GM12892 (cell line): ENCODE measurements around the gene LARGE1.

ENCODE experiments used
- DNase-seq: peaks from one replicate; pipeline ENCODE4 v3.0.0; 2011; ENCODE audit not compliant: insufficient read length
- FAIRE-seq: peaks from 2 replicates; lab custom pipeline; 2011; peaks lifted over from hg19 to GRCh38; lab: Jason Lieb, UNC
- POLR2A ChIP-seq: IDR thresholded peaks from 2 replicates; pipeline ENCODE4 v1.6.1; 2011; ENCODE audit warnings: low read depth, low read length, control low read depth
- POLR2AphosphoS5 ChIP-seq: IDR thresholded peaks from 2 replicates; pipeline ENCODE4 v1.6.1; 2011; ENCODE audit warnings: low read depth, low read length, control low read depth
- TAF1 ChIP-seq: IDR thresholded peaks from 2 replicates; pipeline ENCODE4 v1.6.1; 2011; ENCODE audit warnings: low read depth, mild to moderate bottlenecking, control low read depth, low read length, borderline replicate concordance

The LARGE1 gene

GRCh38 chr22:33443683-33444082 lies 476.6 kb downstream of the LARGE1 start:
- no peak for FAIRE-seq
- DNase-seq: no peak
- TF ChIP-seq POLR2AphosphoS5: no peak
- no peak for TF ChIP-seq TAF1
- no peak for TF ChIP-seq POLR2A

- DNase-seq (no peak), FAIRE-seq (no peak)
- TF ChIP-seq POLR2AphosphoS5 (no peak), TAF1 (no peak), POLR2A (no peak)
These were observed 479.5 kb downstream of the LARGE1 start for GRCh38 chr22:33440756-33441155.

- no peak for DNase-seq
- FAIRE-seq: no peak
- no peak for TF ChIP-seq POLR2A
- TF ChIP-seq TAF1: no peak
- no peak for TF ChIP-seq POLR2AphosphoS5
These were observed 482.0 kb downstream of the LARGE1 start for GRCh38 chr22:33438273-33438672.

GRCh38 chr22:33431300-33431699 lies 489.0 kb downstream of the LARGE1 start:
- FAIRE-seq (no peak), DNase-seq (no peak)
- TF ChIP-seq POLR2A: no peak
- no peak for TF ChIP-seq POLR2AphosphoS5
- no peak for TF ChIP-seq TAF1

GRCh38 chr22:33429281-33429680 lies 491.0 kb downstream of the LARGE1 start:
- no peak for FAIRE-seq
- DNase-seq: no peak
- TF ChIP-seq POLR2A (no peak), POLR2AphosphoS5 (no peak), TAF1 (no peak)

GRCh38 chr22:33427461-33427860 lies 492.8 kb downstream of the LARGE1 start:
- DNase-seq (no peak), FAIRE-seq (no peak)
- no peak for TF ChIP-seq TAF1
- TF ChIP-seq POLR2AphosphoS5: no peak
- TF ChIP-seq POLR2A: no peak

GRCh38 chr22:33426451-33426850 lies 493.8 kb downstream of the LARGE1 start:
- TF ChIP-seq POLR2AphosphoS5: no peak
- no peak for TF ChIP-seq POLR2A
- TF ChIP-seq TAF1: no peak
- no peak for DNase-seq
- no peak for FAIRE-seq

GRCh38 chr22:33421859-33422258 lies 498.4 kb downstream of the LARGE1 start:
- no peak for FAIRE-seq
- no peak for DNase-seq
- TF ChIP-seq POLR2A (no peak), POLR2AphosphoS5 (no peak), TAF1 (no peak)

GRCh38 chr22:33418484-33418883 lies 501.8 kb downstream of the LARGE1 start:
- FAIRE-seq (no peak), DNase-seq (no peak)
- TF ChIP-seq POLR2AphosphoS5 (no peak), TAF1 (no peak), POLR2A (no peak)

GRCh38 chr22:33415401-33415800 lies 504.9 kb downstream of the LARGE1 start:
- TF ChIP-seq POLR2AphosphoS5 (no peak), TAF1 (no peak), POLR2A (no peak)

GRCh38 chr22:33409079-33409478 lies 511.2 kb downstream of the LARGE1 start:
- DNase-seq (no peak), FAIRE-seq (no peak)
- TF ChIP-seq POLR2AphosphoS5 (no peak), TAF1 (no peak), POLR2A (no peak)

More at GRCh38 chr22:33415401-33415800, 504.9 kb downstream of the LARGE1 start:
- FAIRE-seq (no peak), DNase-seq (no peak)

GRCh38 chr22:33405194-33405593 lies 515.1 kb downstream of the LARGE1 start:
- FAIRE-seq (no peak), DNase-seq (no peak)
- TF ChIP-seq POLR2A: no peak
- no peak for TF ChIP-seq TAF1
- TF ChIP-seq POLR2AphosphoS5: no peak

- DNase-seq (no peak), FAIRE-seq (no peak)
- TF ChIP-seq TAF1: no peak
These were observed 515.6 kb downstream of the LARGE1 start for GRCh38 chr22:33404723-33405122.
